Measurements from ENCODE around the gene MEIOB.

Gene MEIOB

DNA sequence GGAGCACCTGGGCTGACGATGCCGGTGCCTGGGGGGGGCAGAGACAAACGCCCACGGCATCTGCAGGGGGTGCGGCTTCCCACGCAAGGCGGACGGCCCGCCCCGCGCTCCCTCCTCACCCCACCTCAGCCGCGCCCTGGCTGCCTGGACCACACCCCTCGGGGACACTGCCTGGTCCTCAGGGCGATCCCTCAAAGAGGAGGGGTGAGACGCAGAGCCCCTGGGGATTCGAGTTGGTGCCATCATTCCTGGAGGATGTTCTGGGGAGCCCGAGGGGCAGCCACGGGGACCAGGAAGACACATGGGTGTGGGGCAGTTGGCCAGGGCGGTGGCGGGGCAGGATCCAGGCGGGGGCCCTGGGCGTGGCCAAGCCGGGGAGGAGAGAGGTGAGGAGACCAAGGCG is 82.3 kb downstream of the MEIOB start:
- H3K4me3 ChIP-seq (ENCODE audit: low read length in 2 of 2): no peak overlapping the region
- H3K36me3 ChIP-seq (ENCODE audit: control insufficient read depth in 2 of 2, insufficient read depth in 2 of 2, low read length in 2 of 2): peaks cover 0 to 16% of the 10 kb centered on the region in 2 donors
- no peaks in the 10 kb centered on the region for H3K27me3 ChIP-seq (ENCODE audit: control insufficient read depth in 2 of 2, insufficient read depth in 2 of 2, low read length in 2 of 2)
- no peaks in the 10 kb centered on the region for H3K9me3 ChIP-seq (ENCODE audit: control insufficient read depth in 2 of 2, low read length in 2 of 2)
- H3K9ac ChIP-seq (ENCODE audit: low read depth in 1 of 2, low read length in 2 of 2): no peak overlapping the region
- no peak overlapping the region for H3K27ac ChIP-seq (ENCODE audit: low read depth in 2 of 2, low read length in 2 of 2)
- H3K4me1 ChIP-seq (ENCODE audit: control insufficient read depth in 2 of 2, insufficient read depth in 2 of 2, low read length in 2 of 2): no peaks in the 10 kb centered on the region

DNA sequence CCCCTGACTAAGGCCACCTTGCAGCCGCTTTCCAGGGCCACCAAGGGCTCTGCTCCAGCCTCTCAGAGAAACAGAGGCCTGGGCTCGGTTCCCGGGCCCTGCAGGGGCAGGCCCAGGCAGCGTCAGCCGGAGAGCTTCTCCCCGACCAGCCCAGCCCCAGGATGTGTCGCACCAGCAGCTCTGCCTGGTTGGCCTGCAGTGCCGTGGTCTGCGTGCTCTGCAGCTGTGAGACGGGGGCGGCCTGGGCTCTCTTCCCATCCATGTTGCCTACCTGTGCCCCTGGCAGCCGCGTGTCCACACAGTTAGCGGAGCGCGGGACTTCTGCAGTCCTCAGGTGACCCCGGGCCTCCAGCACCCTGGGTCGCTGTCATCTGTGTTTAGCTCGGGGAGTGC is 83.3 kb downstream of the MEIOB start:
- Histone ChIP-seq H3K9me3 (ENCODE audit: control insufficient read depth in 2 of 2, low read length in 2 of 2) (no peaks in the 10 kb centered on the region), H3K36me3 (ENCODE audit: control insufficient read depth in 2 of 2, insufficient read depth in 2 of 2, low read length in 2 of 2) (peaks cover 0 to 16% of the 10 kb centered on the region in 2 donors), H3K27me3 (ENCODE audit: control insufficient read depth in 2 of 2, insufficient read depth in 2 of 2, low read length in 2 of 2) (no peaks in the 10 kb centered on the region), H3K4me1 (ENCODE audit: control insufficient read depth in 2 of 2, insufficient read depth in 2 of 2, low read length in 2 of 2) (peaks cover 4 to 6% of the 10 kb centered on the region in 2 donors), H3K9ac (ENCODE audit: low read depth in 1 of 2, low read length in 2 of 2) (no peak overlapping the region), H3K4me3 (ENCODE audit: low read length in 2 of 2) (no peak overlapping the region), H3K27ac (ENCODE audit: low read depth in 2 of 2, low read length in 2 of 2) (no peak overlapping the region)

DNA sequence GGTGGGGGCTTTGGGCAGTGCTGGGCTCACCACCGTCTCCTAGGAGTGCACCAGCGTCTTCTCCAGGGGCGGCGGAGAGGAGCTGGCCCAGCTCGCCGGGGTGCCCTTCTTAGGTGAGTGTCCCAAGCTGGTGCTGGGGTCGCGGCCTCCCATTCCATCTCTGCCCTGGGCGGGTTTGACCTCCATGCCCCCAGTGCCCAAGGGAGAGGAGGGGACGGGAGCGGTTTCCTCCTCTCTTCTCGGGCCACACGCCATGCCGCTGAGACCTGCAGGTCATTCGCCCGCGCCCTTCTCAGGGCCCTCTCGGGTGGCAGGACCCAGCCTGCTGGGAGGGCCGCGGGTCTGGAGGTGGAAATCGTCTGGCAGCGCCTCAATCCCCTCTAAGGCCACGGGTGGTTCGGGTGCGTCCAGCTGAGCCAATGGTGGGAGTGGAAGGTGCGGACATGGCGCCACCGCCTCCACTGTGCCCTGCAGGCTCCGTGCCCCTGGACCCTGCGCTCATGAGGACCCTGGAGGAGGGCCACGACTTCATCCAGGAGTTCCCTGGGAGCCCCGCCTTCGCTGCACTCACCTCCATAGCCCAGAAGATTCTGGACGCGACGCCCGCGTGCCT is 83.8 kb downstream of the MEIOB start:
- no peak overlapping the region for H3K27ac ChIP-seq (ENCODE audit: low read depth in 2 of 2, low read length in 2 of 2)
- H3K36me3 ChIP-seq (ENCODE audit: control insufficient read depth in 2 of 2, insufficient read depth in 2 of 2, low read length in 2 of 2): peaks cover 0 to 16% of the 10 kb centered on the region in 2 donors
- no peak overlapping the region for H3K4me3 ChIP-seq (ENCODE audit: low read length in 2 of 2)
- no peak overlapping the region for H3K9ac ChIP-seq (ENCODE audit: low read depth in 1 of 2, low read length in 2 of 2)
- no peaks in the 10 kb centered on the region for H3K9me3 ChIP-seq (ENCODE audit: control insufficient read depth in 2 of 2, low read length in 2 of 2)
- no peaks in the 10 kb centered on the region for H3K27me3 ChIP-seq (ENCODE audit: control insufficient read depth in 2 of 2, insufficient read depth in 2 of 2, low read length in 2 of 2)
- peaks cover 4 to 6% of the 10 kb centered on the region in 2 donors for H3K4me1 ChIP-seq (ENCODE audit: control insufficient read depth in 2 of 2, insufficient read depth in 2 of 2, low read length in 2 of 2)

DNA sequence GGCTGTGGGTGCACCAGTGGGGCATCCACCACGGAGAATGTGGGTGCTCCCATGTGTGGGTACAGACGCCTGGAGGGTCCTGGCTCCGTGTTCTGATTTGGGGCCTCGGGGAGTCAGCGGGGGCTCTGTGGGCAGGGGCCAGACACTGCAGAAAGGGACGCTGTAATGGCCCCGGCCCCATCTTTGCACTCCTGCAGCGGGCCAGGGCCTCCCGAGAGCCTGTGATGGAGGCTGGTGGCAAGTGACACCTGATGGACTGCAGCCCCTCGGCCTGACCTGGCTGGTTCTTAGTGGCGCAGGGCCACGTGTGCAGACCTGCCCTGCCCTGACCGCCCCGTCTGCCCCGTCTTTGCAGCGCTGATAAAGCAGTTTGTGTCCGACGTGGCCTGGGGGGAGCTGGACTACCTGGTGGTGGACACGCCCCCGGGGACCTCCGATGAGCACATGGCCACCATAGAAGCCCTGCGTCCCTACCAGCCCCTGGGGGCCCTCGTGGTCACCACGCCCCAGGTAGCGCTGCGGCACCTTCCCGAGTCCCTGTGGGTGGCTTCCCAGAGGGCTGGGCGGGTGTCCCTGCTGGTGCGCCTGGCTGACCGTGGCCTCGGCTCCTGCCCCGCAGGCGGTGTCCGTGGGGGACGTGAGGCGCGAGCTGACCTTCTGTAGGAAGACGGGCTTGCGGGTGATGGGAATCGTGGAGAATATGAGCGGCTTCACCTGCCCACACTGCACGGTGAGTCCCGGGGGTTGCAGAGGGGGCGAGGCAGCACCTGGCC is 84.5 kb downstream of the MEIOB start:
- Histone ChIP-seq H3K27me3 (ENCODE audit: control insufficient read depth in 2 of 2, insufficient read depth in 2 of 2, low read length in 2 of 2) (no peaks in the 10 kb centered on the region), H3K27ac (ENCODE audit: low read depth in 2 of 2, low read length in 2 of 2) (no peak overlapping the region), H3K4me3 (ENCODE audit: low read length in 2 of 2) (no peak overlapping the region), H3K4me1 (ENCODE audit: control insufficient read depth in 2 of 2, insufficient read depth in 2 of 2, low read length in 2 of 2) (peaks cover 4 to 6% of the 10 kb centered on the region in 2 donors), H3K9me3 (ENCODE audit: control insufficient read depth in 2 of 2, low read length in 2 of 2) (no peaks in the 10 kb centered on the region), H3K36me3 (ENCODE audit: control insufficient read depth in 2 of 2, insufficient read depth in 2 of 2, low read length in 2 of 2) (peaks cover 0 to 16% of the 10 kb centered on the region in 2 donors), H3K9ac (ENCODE audit: low read depth in 1 of 2, low read length in 2 of 2) (no peak overlapping the region)

DNA sequence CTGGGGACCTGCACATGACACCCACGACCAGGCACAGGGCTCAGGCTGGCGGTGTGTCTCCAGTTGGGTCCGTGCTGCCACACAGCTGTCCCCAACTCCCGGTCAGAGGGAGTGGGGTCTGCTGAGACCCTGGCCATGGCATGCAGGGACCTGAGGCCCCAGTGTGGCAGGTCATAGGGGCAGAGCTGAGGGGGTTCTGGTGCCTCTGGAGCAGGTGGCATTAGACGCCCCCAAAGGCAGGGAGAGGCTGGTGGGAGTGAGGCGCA is 85.0 kb downstream of the MEIOB start:
- H3K27me3 ChIP-seq (ENCODE audit: control insufficient read depth in 2 of 2, insufficient read depth in 2 of 2, low read length in 2 of 2): no peaks in the 10 kb centered on the region
- peaks cover 0 to 16% of the 10 kb centered on the region in 2 donors for H3K36me3 ChIP-seq (ENCODE audit: control insufficient read depth in 2 of 2, insufficient read depth in 2 of 2, low read length in 2 of 2)
- H3K9me3 ChIP-seq (ENCODE audit: control insufficient read depth in 2 of 2, low read length in 2 of 2): no peaks in the 10 kb centered on the region
- no peak overlapping the region for H3K27ac ChIP-seq (ENCODE audit: low read depth in 2 of 2, low read length in 2 of 2)
- no peak overlapping the region for H3K4me3 ChIP-seq (ENCODE audit: low read length in 2 of 2)
- H3K4me1 ChIP-seq (ENCODE audit: control insufficient read depth in 2 of 2, insufficient read depth in 2 of 2, low read length in 2 of 2): peaks cover 4 to 6% of the 10 kb centered on the region in 2 donors
- no peak overlapping the region for H3K9ac ChIP-seq (ENCODE audit: low read depth in 1 of 2, low read length in 2 of 2)

DNA sequence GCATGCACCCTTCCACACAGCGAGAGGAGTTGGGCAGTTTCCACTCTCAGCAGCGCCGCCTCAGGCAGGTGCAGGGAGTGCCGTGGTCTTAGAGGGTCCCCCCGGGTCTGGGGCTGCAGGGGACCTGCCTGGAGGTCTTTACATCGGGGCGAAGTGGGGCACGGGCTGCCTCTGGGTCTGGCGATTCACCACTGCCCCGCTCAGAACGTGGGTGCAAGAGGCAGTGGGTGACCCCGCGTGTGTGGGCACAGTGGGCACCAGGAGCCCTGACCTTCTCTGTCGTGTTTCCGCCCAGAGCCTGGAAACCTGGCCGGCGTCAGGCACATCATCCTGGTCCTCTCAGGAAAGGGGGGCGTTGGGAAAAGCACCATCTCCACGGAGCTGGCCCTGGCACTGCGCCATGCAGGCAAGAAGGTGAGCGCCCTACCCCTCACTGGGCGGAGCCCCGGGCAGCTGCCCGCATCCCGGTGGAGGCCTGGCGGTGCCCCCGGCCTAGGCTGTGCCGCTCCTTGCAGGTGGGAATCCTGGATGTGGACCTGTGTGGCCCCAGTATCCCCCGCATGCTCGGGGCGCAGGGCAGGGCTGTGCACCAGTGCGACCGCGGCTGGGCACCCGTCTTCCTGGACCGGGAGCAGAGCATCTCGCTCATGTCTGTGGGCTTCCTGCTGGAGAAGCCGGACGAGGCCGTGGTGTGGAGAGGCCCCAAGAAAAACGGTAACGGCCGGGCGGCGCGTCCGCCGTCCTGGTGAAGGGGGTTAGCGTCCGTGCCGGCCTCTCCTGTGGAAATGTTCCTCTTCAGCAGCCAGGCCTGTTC is 85.5 kb downstream of the MEIOB start:
- no peaks in the 10 kb centered on the region for H3K27me3 ChIP-seq (ENCODE audit: control insufficient read depth in 2 of 2, insufficient read depth in 2 of 2, low read length in 2 of 2)
- peaks cover 0 to 16% of the 10 kb centered on the region in 2 donors for H3K36me3 ChIP-seq (ENCODE audit: control insufficient read depth in 2 of 2, insufficient read depth in 2 of 2, low read length in 2 of 2)
- H3K9ac ChIP-seq (ENCODE audit: low read depth in 1 of 2, low read length in 2 of 2): no peak overlapping the region
- no peak overlapping the region for H3K4me3 ChIP-seq (ENCODE audit: low read length in 2 of 2)
- H3K27ac ChIP-seq (ENCODE audit: low read depth in 2 of 2, low read length in 2 of 2): no peak overlapping the region
- H3K9me3 ChIP-seq (ENCODE audit: control insufficient read depth in 2 of 2, low read length in 2 of 2): no peaks in the 10 kb centered on the region
- H3K4me1 ChIP-seq (ENCODE audit: control insufficient read depth in 2 of 2, insufficient read depth in 2 of 2, low read length in 2 of 2): peaks cover 8 to 9% of the 10 kb centered on the region in 2 donors

DNA sequence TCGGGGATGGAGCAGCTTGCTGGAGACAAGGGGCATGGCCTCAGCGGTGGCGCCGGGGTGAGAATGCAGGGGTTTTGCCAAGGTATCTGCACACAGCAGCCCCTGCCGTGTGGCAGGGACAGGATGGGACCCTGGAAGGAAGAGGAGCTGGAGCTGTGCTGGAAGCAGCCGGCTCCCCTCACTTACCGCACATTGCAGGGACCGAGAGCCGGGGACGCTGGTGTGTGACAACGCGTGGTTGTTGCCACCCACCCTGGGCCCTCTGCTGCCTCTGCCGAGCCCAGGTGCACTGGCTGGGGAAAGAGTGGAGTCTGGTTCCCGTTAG is 86.2 kb downstream of the MEIOB start:
- Histone ChIP-seq H3K4me1 (ENCODE audit: control insufficient read depth in 2 of 2, insufficient read depth in 2 of 2, low read length in 2 of 2) (peaks cover 15% of the 10 kb centered on the region in 2 donors), H3K36me3 (ENCODE audit: control insufficient read depth in 2 of 2, insufficient read depth in 2 of 2, low read length in 2 of 2) (peaks cover 4 to 19% of the 10 kb centered on the region in 2 donors), H3K9me3 (ENCODE audit: control insufficient read depth in 2 of 2, low read length in 2 of 2) (no peaks in the 10 kb centered on the region), H3K27ac (ENCODE audit: low read depth in 2 of 2, low read length in 2 of 2) (no peak overlapping the region), H3K9ac (ENCODE audit: low read depth in 1 of 2, low read length in 2 of 2) (no peak overlapping the region), H3K27me3 (ENCODE audit: control insufficient read depth in 2 of 2, insufficient read depth in 2 of 2, low read length in 2 of 2) (no peaks in the 10 kb centered on the region), H3K4me3 (ENCODE audit: low read length in 2 of 2) (no peak overlapping the region)

DNA sequence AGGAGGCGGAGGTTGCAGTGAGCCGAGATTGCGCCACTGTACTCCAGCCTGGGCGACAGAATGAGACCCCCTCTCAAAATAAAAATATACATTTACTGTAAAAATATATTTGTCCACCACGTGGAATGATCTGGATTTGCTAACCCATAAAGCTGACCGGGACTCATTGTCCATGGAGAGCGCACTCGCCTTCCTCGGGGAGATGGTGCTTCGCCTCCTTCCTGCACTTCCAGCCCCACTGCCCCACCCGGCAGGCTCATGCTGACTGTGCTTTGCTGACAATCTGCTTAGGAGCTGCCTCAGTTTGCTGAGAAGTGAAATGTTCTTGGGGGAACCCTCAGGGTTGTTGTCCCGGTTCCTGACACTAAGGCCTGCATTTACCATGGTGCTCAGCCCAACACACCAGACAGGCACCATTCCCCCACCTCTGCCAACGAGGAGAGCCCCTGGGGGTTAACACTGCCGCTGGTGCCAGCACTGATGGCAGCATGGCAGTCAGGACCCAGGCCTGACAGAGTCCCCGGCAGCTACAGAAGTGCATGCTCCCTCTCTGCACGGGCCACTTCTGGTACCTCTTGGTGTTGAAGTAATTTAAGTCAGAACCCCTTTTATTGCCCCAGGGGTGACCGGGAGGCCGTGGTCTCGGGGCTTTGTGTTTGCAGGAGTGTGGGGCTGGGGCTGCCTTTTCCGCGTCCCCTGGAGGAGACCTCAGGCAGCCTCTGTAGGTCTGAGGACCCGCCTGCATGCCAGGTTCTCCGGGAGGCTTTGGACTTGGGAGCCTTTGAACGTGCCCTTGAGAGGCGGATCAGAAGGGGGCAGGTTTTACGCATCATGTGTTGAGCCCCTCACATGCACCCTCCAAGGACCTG is 86.8 kb downstream of the MEIOB start:
- H3K4me1 ChIP-seq (ENCODE audit: control insufficient read depth in 2 of 2, insufficient read depth in 2 of 2, low read length in 2 of 2): peaks cover 15 to 17% of the 10 kb centered on the region in 2 donors
- no peak overlapping the region for H3K4me3 ChIP-seq (ENCODE audit: low read length in 2 of 2)
- H3K36me3 ChIP-seq (ENCODE audit: control insufficient read depth in 2 of 2, insufficient read depth in 2 of 2, low read length in 2 of 2): peaks cover 4 to 20% of the 10 kb centered on the region in 2 donors
- no peaks in the 10 kb centered on the region for H3K27me3 ChIP-seq (ENCODE audit: control insufficient read depth in 2 of 2, insufficient read depth in 2 of 2, low read length in 2 of 2)
- H3K9ac ChIP-seq (ENCODE audit: low read depth in 1 of 2, low read length in 2 of 2): no peak overlapping the region
- H3K9me3 ChIP-seq (ENCODE audit: control insufficient read depth in 2 of 2, low read length in 2 of 2): no peaks in the 10 kb centered on the region
- H3K27ac ChIP-seq (ENCODE audit: low read depth in 2 of 2, low read length in 2 of 2): no peak overlapping the region

Data from mucosa of rectum (tissue), 2 donors.